B cell (primary cell): ENCODE measurements around the gene OCLN. TPM values are rescaled to one million over a fixed set of nuclear protein-coding genes. Genes with fewer than 3 reads are reported as not detected.

Experiments
- ATAC-seq: fragments of 200-7000 bp; cut with Tn5 transposase; one replicate; pipeline ENCODE4 v1.10.0; 2021; ENCODE audit warnings: low read depth, mild to moderate bottlenecking, moderate number of reproducible peaks, moderate library complexity
- CTCF ChIA-PET: fragments of 350-600 bp; sonication (Branson Sonifier 250); formaldehyde crosslinking; loops from one replicate; lab custom pipeline; 2021; ENCODE audit warnings: antibody characterized with exemption, inconsistent platforms; lab: Charles Lee
- POLR2A ChIA-PET: fragments of 350-600 bp; sonication (Branson Sonifier 250); formaldehyde crosslinking; loops from one replicate; lab custom pipeline; 2021; ENCODE audit warnings: antibody characterized with exemption; lab: Charles Lee
- DNase-seq: peaks from one replicate; pipeline ENCODE4 v3.0.0; 2013
- H2AFZ ChIP-seq: 2 replicates; pipeline ENCODE4 v1.6.1; 2012; ENCODE audit warnings: mild to moderate bottlenecking, low read depth, low read length; ENCODE audit not compliant: insufficient read depth, poor library complexity, severe bottlenecking
- H3K27ac ChIP-seq, 2 donors: 1 replicate in 1 of 2; 2 replicates in 1 of 2; pipeline ENCODE4 v1.5.1; 2012 to 2013; ENCODE audit warnings: low read length in 2 of 2, mild to moderate bottlenecking in 2 of 2, moderate library complexity in 1 of 2
- H3K27me3 ChIP-seq, 4 experiments: fragments of 200-600 bp in 1 of 4; sonication (generic) in 1 of 4; replicated peaks in 1 of 4; 1 replicate in 2 of 4; 2 replicates in 2 of 4; pipeline versions ENCODE4 v1.6.1 to v1.7.0; 2013 to 2016; ENCODE audit warnings: low read length in 3 of 4, mild to moderate bottlenecking in 2 of 4, mixed read lengths in 1 of 4, moderate library complexity in 1 of 4; ENCODE audit not compliant: insufficient read depth in 4 of 4, control insufficient read depth in 3 of 4; ENCODE audit errors: control extremely low read depth in 1 of 4
- H3K36me3 ChIP-seq, 2 experiments: replicated peaks in 1 of 2; 1 replicate in 1 of 2; 2 replicates in 1 of 2; pipeline versions ENCODE4 v1.6.1 to v1.7.1; 2013; ENCODE audit warnings: low read length in 1 of 2; ENCODE audit not compliant: insufficient read depth in 2 of 2, control insufficient read depth in 1 of 2; ENCODE audit errors: control extremely low read depth in 1 of 2, extremely low read depth in 1 of 2
- H3K4me1 ChIP-seq, 2 donors: fragments of 200-600 bp in 1 of 2; sonication (generic) in 1 of 2; 1 replicate in 1 of 2; 2 replicates in 1 of 2; pipeline versions ENCODE4 v1.5.1 to v1.6.1; 2013 to 2017; ENCODE audit warnings: low read length in 2 of 2; ENCODE audit not compliant: control insufficient read depth in 2 of 2, insufficient read depth in 2 of 2
- H3K4me2 ChIP-seq: replicated peaks from 2 replicates; pipeline ENCODE3; 2012; ENCODE audit warnings: mild to moderate bottlenecking, low read depth, low read length; ENCODE audit not compliant: poor library complexity, severe bottlenecking
- H3K4me3 ChIP-seq, 5 experiments: fragments of 200-600 bp in 1 of 5; sonication (generic) in 1 of 5; 1 replicate in 3 of 5; 2 replicates in 2 of 5; pipeline versions ENCODE4 v1.5.1 to v1.7.0; 2011 to 2016; ENCODE audit warnings: low read length in 4 of 5, mild to moderate bottlenecking in 4 of 5, low read depth in 2 of 5, control low read depth in 1 of 5, moderate library complexity in 1 of 5; ENCODE audit not compliant: insufficient read depth in 1 of 5; ENCODE audit errors: control extremely low read depth in 1 of 5, extremely low read depth in 1 of 5
- H3K79me2 ChIP-seq: fragments of 200-600 bp; sonication (generic); one replicate; pipeline ENCODE4 v1.6.0; 2016; ENCODE audit warnings: low read length; ENCODE audit not compliant: control insufficient read depth, insufficient read depth
- H3K9ac ChIP-seq: fragments of 200-600 bp; sonication (generic); 2 replicates; pipeline ENCODE4 v1.6.1; 2017; ENCODE audit warnings: mild to moderate bottlenecking, low read length, moderate library complexity
- H3K9me3 ChIP-seq, 3 donors: one replicate each; pipeline versions ENCODE4 v1.6.1 to v1.7.1; 2013; ENCODE audit warnings: low read length in 2 of 3; ENCODE audit not compliant: control insufficient read depth in 2 of 3, insufficient read depth in 1 of 3; ENCODE audit errors: control extremely low read depth in 1 of 3
- H4K20me1 ChIP-seq: 2 replicates; pipeline ENCODE4 v1.6.0; 2012; ENCODE audit warnings: mild to moderate bottlenecking, low read length; ENCODE audit not compliant: insufficient read depth, control insufficient read depth, poor library complexity, severe bottlenecking
- H3K27ac Mint-ChIP-seq: one replicate; pipeline ENCODE4 v1.8.0; 2021; ENCODE audit warnings: mixed read lengths
- H3K27me3 Mint-ChIP-seq: one replicate; pipeline ENCODE4 v1.8.0; 2021; ENCODE audit warnings: mixed read lengths
- H3K4me1 Mint-ChIP-seq: one replicate; pipeline ENCODE4 v1.8.0; 2021; ENCODE audit warnings: mixed read lengths
- H3K4me3 Mint-ChIP-seq: one replicate; pipeline ENCODE4 v1.8.0; 2021; ENCODE audit warnings: mixed read lengths
- H3K9me3 Mint-ChIP-seq: one replicate; pipeline ENCODE4 v1.8.0; 2022; ENCODE audit warnings: mixed read lengths; ENCODE audit not compliant: insufficient read depth
- CTCF ChIP-seq: fragments of 200-600 bp; IDR thresholded peaks from one replicate; pipeline ENCODE4 v1.8.0; 2022; ENCODE audit warnings: antibody characterized with exemption, mild to moderate bottlenecking
- EZH2 ChIP-seq: IDR thresholded peaks from 2 replicates; pipeline ENCODE4 v1.6.1; 2012; ENCODE audit warnings: borderline replicate concordance, low read depth, mild to moderate bottlenecking, moderate library complexity, low read length; ENCODE audit not compliant: insufficient read depth, poor library complexity, severe bottlenecking
- WGBS: methylation state at CpG from one replicate; pipeline ENCODE4 v1.1.5; 2013; ENCODE audit warnings: missing lambda C conversion rate; ENCODE audit not compliant: insufficient coverage; 5-methylcytosine and 5-hydroxymethylcytosine counted together
- intact Hi-C: fragments of 100-400 bp; cut with micrococcal nuclease; formaldehyde crosslinking; loops from one replicate; pipeline ENCODE4 v1.10.0; 2022
- polyA plus RNA-seq: library from polyadenylated mRNA; depleted of rRNA; stranded (reverse); fragments of >200 nt; gene quantifications from 2 replicates; pipeline ENCODE4 v1.2.3, GENCODE V29; 2012
- total RNA-seq, 2 donors: library from RNA; stranded (reverse); fragments of 120-200 nt in 1 of 2; gene quantifications; 1 replicate in 1 of 2; 2 replicates in 1 of 2; pipeline versions ENCODE4 v1.2.3 to v1.2.4, GENCODE V29; 2013 to 2022

The OCLN gene
- total and polyA plus RNA-seq, 2 donors (not counting 1 experiment from before 2014, with no cell fraction given) = 4.3 to 5.6 TPM

GRCh38 chr5:69489246-69489645, 3.3 kb upstream of the OCLN start:
- H3K27ac ChIP-seq = no peak overlapping the region
- no peaks in the 10 kb centered on the region for H3K36me3 ChIP-seq
- Mint-ChIP-seq H3K27me3 (peaks cover 42% of the 10 kb centered on the region), H3K9me3 (no peaks in the 10 kb centered on the region), H3K4me1 (peaks cover 17% of the 10 kb centered on the region), H3K4me3 (no peak overlapping the region), H3K27ac (no peak overlapping the region)
- H3K4me2 ChIP-seq = no peak overlapping the region
- ChIA-PET CTCF (no interaction called here), POLR2A (no interaction called here)
- H3K9me3 ChIP-seq = peaks cover 0 to 4% (median 0%) of the 10 kb centered on the region in 3 donors
- ATAC-seq (no peak), DNase-seq (no peak)
- H3K27me3 ChIP-seq = peaks cover 0 to 21% (median 8%) of the 10 kb centered on the region in 4 experiments
- no peak overlapping the region for H3K9ac ChIP-seq
- no peak overlapping the region for H2AFZ ChIP-seq
- peaks cover 20 to 22% of the 10 kb centered on the region in 2 donors for H3K4me1 ChIP-seq
- no peaks in the 10 kb centered on the region for H4K20me1 ChIP-seq
- TF ChIP-seq EZH2 (no peak), CTCF (no peak)
- no peak overlapping the region for H3K4me3 ChIP-seq
- H3K79me2 ChIP-seq = no peaks in the 10 kb centered on the region
- WGBS = no CpG with 5 or more reads among the region's 4 CpGs
- intact Hi-C loops = no loop called here

GRCh38 chr5:69491027-69491426, 1.6 kb upstream of the OCLN start:
- H3K27me3 Mint-ChIP-seq = peaks cover 50% of the 10 kb centered on the region
- H3K4me2 ChIP-seq = no peak overlapping the region
- WGBS = no CpG with 5 or more reads among the region's 2 CpGs

More at GRCh38 chr5:69491027-69491426, 1.6 kb upstream of the OCLN start:
- H3K4me3 Mint-ChIP-seq = peak overlapping the region; percentile 3
- ATAC-seq (no peak), DNase-seq (no peak)
- TF ChIP-seq CTCF = no peak
- TF ChIP-seq EZH2 = no peak
- no peak overlapping the region for H3K4me3 ChIP-seq
- ChIA-PET CTCF (no interaction called here), POLR2A (no interaction called here)
- peaks cover 17% of the 10 kb centered on the region for H3K4me1 Mint-ChIP-seq
- H4K20me1 ChIP-seq = no peaks in the 10 kb centered on the region
- H2AFZ ChIP-seq = no peak overlapping the region
- no peaks in the 10 kb centered on the region for H3K36me3 ChIP-seq
- H3K9ac ChIP-seq = no peak overlapping the region
- H3K4me1 ChIP-seq = peaks cover 20 to 22% of the 10 kb centered on the region in 2 donors
- H3K9me3 ChIP-seq = peaks cover 0 to 4% (median 0%) of the 10 kb centered on the region in 3 donors
- no peak overlapping the region for H3K27ac ChIP-seq
- H3K9me3 Mint-ChIP-seq = no peaks in the 10 kb centered on the region
- intact Hi-C loops = no loop called here
- H3K27ac Mint-ChIP-seq = no peak overlapping the region
- H3K79me2 ChIP-seq = no peaks in the 10 kb centered on the region
- peaks cover 0 to 26% (median 21%) of the 10 kb centered on the region in 4 experiments for H3K27me3 ChIP-seq
